Muscle layer of duodenum (tissue), 2 donors: ENCODE measurements around the gene BOLL.
"Not testable (repeated sequence)": the region's sequence is repeated elsewhere in the genome, so short reads cannot be mapped to it uniquely, and the experiment has no call there.

ENCODE experiments used
- H3K27ac ChIP-seq: one replicate; pipeline ENCODE4 v1.7.0; 2013; ENCODE audit warnings: mild to moderate bottlenecking, low read length
- H3K27me3 ChIP-seq: one replicate; pipeline ENCODE4 v1.7.0; 2013; ENCODE audit warnings: low read depth, mild to moderate bottlenecking, control low read depth, low read length
- H3K36me3 ChIP-seq, 2 donors: one replicate each; pipeline ENCODE4 v1.7.0; 2013; ENCODE audit warnings: low read length in 2 of 2, control low read depth in 1 of 2, mild to moderate bottlenecking in 1 of 2; ENCODE audit not compliant: insufficient read depth in 2 of 2, control insufficient read depth in 1 of 2
- H3K4me1 ChIP-seq, 2 donors: one replicate each; pipeline ENCODE4 v1.7.0; 2013; ENCODE audit warnings: low read length in 2 of 2, mild to moderate bottlenecking in 2 of 2, control low read depth in 1 of 2, moderate library complexity in 1 of 2; ENCODE audit not compliant: insufficient read depth in 2 of 2, control insufficient read depth in 1 of 2
- H3K4me3 ChIP-seq, 2 donors: one replicate each; pipeline ENCODE4 v1.7.0; 2013; ENCODE audit warnings: low read length in 2 of 2, low read depth in 1 of 2, mild to moderate bottlenecking in 1 of 2
- H3K9me3 ChIP-seq, 2 donors: one replicate each; pipeline ENCODE4 v1.7.0; 2013; ENCODE audit warnings: low read length in 2 of 2, control low read depth in 1 of 2, mild to moderate bottlenecking in 1 of 2; ENCODE audit not compliant: control insufficient read depth in 1 of 2
- donor health status: healthy.

BOLL gene

GRCh38 chr2:197717863-197718262, 67.3 kb downstream of the BOLL start:
- Histone ChIP-seq H3K27me3 (no peaks in the 10 kb centered on the region), H3K4me3 (no peak overlapping the region), H3K4me1 (no peaks in the 10 kb centered on the region), H3K9me3 (no peaks in the 10 kb centered on the region), H3K27ac (no peak overlapping the region), H3K36me3 (no peaks in the 10 kb centered on the region)

DNA sequence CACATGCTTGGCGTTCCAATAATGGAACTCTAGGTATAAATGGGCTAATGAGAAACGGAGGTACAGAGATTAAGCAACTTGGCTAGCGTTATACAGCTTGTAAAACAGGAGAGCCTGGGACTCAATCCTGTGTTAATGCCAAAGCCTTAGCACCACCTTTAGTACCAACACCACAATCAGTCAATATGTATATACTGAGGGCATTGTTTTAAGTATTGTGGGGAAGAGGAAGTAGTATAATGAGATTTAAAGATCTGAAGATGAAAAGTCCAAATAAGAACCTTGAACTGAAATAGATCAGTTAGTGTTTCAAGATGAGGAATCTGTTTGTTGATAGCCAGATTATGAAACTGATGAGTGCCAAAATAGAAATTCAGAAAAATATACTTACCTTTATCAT, 71.8 kb downstream of the BOLL start:
- H3K36me3 ChIP-seq = peaks cover 0 to 11% of the 10 kb centered on the region in 2 donors
- no peaks in the 10 kb centered on the region for H3K27me3 ChIP-seq
- H3K4me3 ChIP-seq = no peak overlapping the region
- no peak overlapping the region for H3K27ac ChIP-seq
- peaks cover 7 to 8% of the 10 kb centered on the region in 2 donors for H3K4me1 ChIP-seq
- H3K9me3 ChIP-seq = no peaks in the 10 kb centered on the region

- Histone ChIP-seq H3K4me3 (no peak overlapping the region), H3K36me3 (peaks cover 0 to 11% of the 10 kb centered on the region in 2 donors), H3K27ac (no peak overlapping the region), H3K4me1 (peaks cover 13 to 21% of the 10 kb centered on the region in 2 donors), H3K27me3 (no peaks in the 10 kb centered on the region), H3K9me3 (no peaks in the 10 kb centered on the region)
These were observed 73.5 kb downstream of the BOLL start for GRCh38 chr2:197711578-197711977.

GRCh38 chr2:197710424-197711042, 74.6 kb downstream of the BOLL start:
- Histone ChIP-seq H3K36me3 (peaks cover 0 to 11% of the 10 kb centered on the region in 2 donors), H3K27me3 (no peaks in the 10 kb centered on the region), H3K9me3 (no peaks in the 10 kb centered on the region), H3K4me1 (peaks cover 13 to 29% of the 10 kb centered on the region in 2 donors), H3K27ac (no peak overlapping the region), H3K4me3 (no peak overlapping the region)

DNA sequence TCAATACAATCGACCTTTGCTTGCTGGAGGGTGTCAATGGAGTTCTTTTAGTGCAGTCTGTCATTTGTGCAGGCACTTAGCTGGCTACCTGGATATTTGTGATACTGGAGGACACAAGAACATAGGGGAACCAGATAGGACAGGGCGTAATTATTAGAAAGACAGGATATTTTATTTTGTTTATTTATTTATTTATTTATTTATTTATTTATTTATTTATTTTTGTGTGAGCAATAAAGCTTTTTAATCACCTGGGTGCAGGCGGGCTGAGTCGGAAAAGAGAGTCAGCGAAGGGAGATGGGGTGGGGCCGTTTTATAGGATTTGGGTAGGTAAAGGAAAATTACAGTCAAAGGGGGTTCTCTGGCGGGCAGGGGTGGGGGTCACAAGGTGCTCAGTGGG, 76.0 kb downstream of the BOLL start:
- Histone ChIP-seq H3K36me3 (peaks cover 0 to 11% of the 10 kb centered on the region in 2 donors), H3K4me3 (peak overlapping the region in 1 of 2 donors; percentile 16), H3K4me1 (peaks cover 13 to 29% of the 10 kb centered on the region in 2 donors)
- H3K27me3 ChIP-seq, H3K9me3 ChIP-seq, H3K27ac ChIP-seq: not testable (repeated sequence)

DNA sequence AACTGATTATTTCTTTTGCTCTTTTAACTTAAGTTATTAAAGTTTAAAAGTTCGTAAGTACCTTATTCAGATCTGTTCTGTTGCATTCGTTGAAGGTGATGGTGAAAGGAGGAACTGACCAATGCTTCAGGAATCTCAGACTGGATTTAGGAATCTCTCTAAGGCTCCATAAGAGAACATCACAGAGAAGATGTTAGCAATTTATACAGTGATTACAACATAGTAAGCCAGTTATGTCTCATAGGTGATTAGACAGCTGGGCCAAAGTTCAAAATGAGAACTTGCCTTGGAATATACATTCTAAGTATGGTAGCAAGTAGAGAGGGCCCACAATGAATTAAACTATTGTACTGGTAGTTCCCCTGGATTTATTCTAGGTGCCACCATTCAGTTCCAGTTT, 76.8 kb downstream of the BOLL start:
- no peaks in the 10 kb centered on the region for H3K27me3 ChIP-seq
- peak overlapping the region in 1 of 2 donors; percentile 16 for H3K4me3 ChIP-seq
- no peak overlapping the region for H3K27ac ChIP-seq
- H3K36me3 ChIP-seq = peaks cover 0 to 11% of the 10 kb centered on the region in 2 donors
- H3K9me3 ChIP-seq = no peaks in the 10 kb centered on the region
- H3K4me1 ChIP-seq = peaks cover 13 to 29% of the 10 kb centered on the region in 2 donors

DNA sequence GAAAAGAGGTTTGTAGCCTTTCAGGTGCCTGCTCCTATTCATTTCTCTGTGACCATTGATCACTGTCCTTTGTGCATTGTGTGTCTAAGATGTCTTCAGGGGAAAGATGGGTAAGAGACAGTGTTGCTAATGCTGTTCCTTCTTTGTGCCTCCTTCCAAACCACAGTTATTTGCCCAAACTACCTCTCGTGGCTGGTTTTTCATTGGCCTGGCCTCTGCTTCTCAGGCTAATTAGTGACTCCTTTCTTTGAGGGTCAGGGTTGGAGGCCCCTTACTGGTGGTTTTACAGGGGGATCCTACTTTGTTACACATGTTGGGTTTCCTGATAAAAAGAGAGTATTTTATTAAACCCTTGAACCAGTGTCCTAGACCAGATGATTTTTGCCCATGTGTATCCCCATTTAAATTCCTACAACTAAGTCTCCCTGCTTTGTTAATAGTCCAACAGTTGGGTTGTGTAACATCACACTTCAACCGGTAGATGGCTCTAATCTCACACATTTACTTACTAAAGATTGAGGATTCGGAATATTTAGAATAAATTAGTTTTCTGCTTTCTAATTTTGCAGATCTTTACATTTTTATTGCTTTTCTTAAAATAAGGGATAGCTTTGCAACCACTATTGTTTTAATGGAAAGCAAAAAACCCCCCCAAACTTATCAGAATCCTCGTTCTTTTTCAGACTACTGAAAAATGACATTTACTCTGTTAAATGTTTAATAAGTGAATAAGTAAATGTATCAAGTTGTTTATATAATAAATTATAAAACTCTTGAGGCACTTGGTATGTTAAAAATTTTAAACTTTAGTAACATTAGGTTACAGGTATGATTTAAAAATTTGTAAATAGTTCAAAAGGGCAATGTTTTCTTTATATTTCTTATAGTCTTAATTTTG, 77.6 kb downstream of the BOLL start:
- H3K27me3 ChIP-seq = no peaks in the 10 kb centered on the region
- H3K36me3 ChIP-seq = peaks cover 0 to 11% of the 10 kb centered on the region in 2 donors
- H3K4me1 ChIP-seq = peaks cover 13 to 29% of the 10 kb centered on the region in 2 donors
- H3K4me3 ChIP-seq = peak overlapping the region; percentile 72 to 98
- H3K9me3 ChIP-seq = no peaks in the 10 kb centered on the region
- H3K27ac ChIP-seq = no peak overlapping the region

DNA sequence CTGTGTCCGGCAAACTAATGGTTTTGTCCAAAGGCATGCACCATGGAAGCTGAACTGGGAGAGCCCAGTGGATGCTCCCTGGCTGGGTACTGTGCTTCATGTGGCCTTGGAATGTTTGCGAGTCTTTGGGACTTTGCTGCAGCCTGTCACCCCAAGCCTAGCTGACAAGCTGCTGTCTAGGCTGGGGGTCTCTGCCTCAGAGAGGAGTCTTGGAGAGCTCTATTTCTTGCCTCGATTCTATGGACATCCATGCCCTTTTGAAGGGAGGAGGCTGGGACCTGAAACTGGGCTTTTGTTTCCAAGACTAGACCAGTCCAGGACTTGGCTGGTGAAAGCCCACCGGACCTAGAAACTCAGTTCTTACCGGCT, 78.3 kb downstream of the BOLL start:
- Histone ChIP-seq H3K4me3 (peak overlapping the region; percentile 72 to 98), H3K4me1 (peaks cover 13 to 29% of the 10 kb centered on the region in 2 donors), H3K27me3 (no peaks in the 10 kb centered on the region), H3K9me3 (no peaks in the 10 kb centered on the region), H3K36me3 (peaks cover 0 to 11% of the 10 kb centered on the region in 2 donors), H3K27ac (no peak overlapping the region)

GRCh38 chr2:197705912-197706838, 78.9 kb downstream of the BOLL start:
- Histone ChIP-seq H3K27me3 (no peaks in the 10 kb centered on the region), H3K4me1 (peaks cover 13 to 29% of the 10 kb centered on the region in 2 donors), H3K27ac (peak overlapping the region; percentile 62), H3K4me3 (peak overlapping the region; percentile 72 to 98), H3K36me3 (peaks cover 0 to 5% of the 10 kb centered on the region in 2 donors), H3K9me3 (no peaks in the 10 kb centered on the region)

GRCh38 chr2:197705121-197705911, 79.8 kb downstream of the BOLL start, which contains the start of gene MARS2:
Gene MARS2 (plus strand): TSS chr2:197705369. CDS start chr2:197705406, 37 bp downstream.
- H3K36me3 ChIP-seq = peaks cover 0 to 5% of the 10 kb centered on the region in 2 donors
- peaks cover 13 to 29% of the 10 kb centered on the region in 2 donors for H3K4me1 ChIP-seq
- peak within 1 kb of the TSS; percentile 95 for H3K27ac ChIP-seq
- no peaks in the 10 kb centered on the region for H3K9me3 ChIP-seq
- H3K4me3 ChIP-seq = peak within 1 kb of the TSS; percentile 93 to 98
- no peaks in the 10 kb centered on the region for H3K27me3 ChIP-seq
